ENCODE data around the gene LIN7C.
A peak's percentile ranks its signal among the peaks of the same experiment; 100 is the strongest.

The LIN7C gene

GRCh38 chr11:27467181-27467913 lies 39.2 kb downstream of the LIN7C start:
- DNase-seq = no peak
- H3K9me3 Mint-ChIP-seq = no peaks in the 10 kb centered on the region
- peaks cover 19% of the 10 kb centered on the region for H3K36me3 Mint-ChIP-seq (ENCODE audit: low read depth)
- peak overlapping the region; percentile 46 for H3K4me3 Mint-ChIP-seq
- no peaks in the 10 kb centered on the region for H3K27me3 Mint-ChIP-seq (ENCODE audit: low read depth, poor library complexity)
- peaks cover 79% of the 10 kb centered on the region for H3K4me1 Mint-ChIP-seq
- no peak for TF ChIP-seq CTCF (IDR thresholded peaks at IDR 0.05)
- peak overlapping the region; percentile 82 for H3K27ac Mint-ChIP-seq

DNA sequence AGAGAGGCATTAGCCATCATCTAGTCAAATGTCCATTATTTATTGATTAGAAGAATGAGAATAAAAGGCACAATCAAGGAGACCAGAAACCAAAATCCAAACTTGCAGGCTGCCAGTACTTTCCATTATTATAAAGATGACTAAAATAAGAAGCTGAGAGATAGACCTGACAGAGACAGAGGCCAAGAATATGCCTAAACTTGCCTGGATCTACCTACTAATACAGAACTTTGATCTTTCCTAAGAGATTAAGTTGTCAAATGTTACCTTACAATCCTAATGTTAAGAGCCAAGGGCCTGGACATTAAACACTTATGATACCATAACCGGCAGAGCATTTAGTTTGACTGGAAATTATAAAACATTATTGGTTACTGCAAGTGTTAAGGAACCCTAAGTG lies 40.2 kb downstream of the LIN7C start:
- Mint-ChIP-seq H3K9me3 (no peaks in the 10 kb centered on the region), H3K4me1 (peaks cover 88% of the 10 kb centered on the region), H3K4me3 (no peak overlapping the region), H3K36me3 (ENCODE audit: low read depth) (peaks cover 21% of the 10 kb centered on the region), H3K27ac (peak overlapping the region; percentile 50), H3K27me3 (ENCODE audit: low read depth, poor library complexity) (no peaks in the 10 kb centered on the region)
- no peak for TF ChIP-seq CTCF (IDR thresholded peaks at IDR 0.05)
- no peak for DNase-seq

DNA sequence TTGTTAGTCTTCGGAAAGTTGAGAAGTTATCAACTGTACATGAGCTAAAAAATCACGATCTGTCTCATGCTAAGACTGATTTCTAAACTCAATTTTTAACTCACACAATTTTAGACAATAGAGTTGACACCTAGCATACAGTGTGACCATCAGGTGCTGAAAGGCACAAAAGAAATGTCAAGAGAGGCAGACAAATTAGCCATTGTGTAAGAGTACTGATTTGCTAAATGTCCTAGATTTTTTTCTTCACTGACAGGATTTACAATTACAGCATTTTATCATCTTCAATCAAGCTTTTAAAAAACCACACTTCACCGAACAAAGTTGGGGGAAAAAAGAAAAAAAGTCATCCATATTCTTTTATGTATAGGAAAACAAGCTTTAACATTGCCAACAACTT lies 40.9 kb downstream of the LIN7C start:
- H3K27me3 Mint-ChIP-seq (ENCODE audit: low read depth, poor library complexity) = no peaks in the 10 kb centered on the region
- no peak for TF ChIP-seq CTCF (IDR thresholded peaks at IDR 0.05)
- peaks cover 21% of the 10 kb centered on the region for H3K36me3 Mint-ChIP-seq (ENCODE audit: low read depth)
- no peaks in the 10 kb centered on the region for H3K9me3 Mint-ChIP-seq
- peak overlapping the region; percentile 35 for H3K4me3 Mint-ChIP-seq
- no peak for DNase-seq
- H3K4me1 Mint-ChIP-seq = peaks cover 88% of the 10 kb centered on the region
- H3K27ac Mint-ChIP-seq = peak overlapping the region; percentile 96

GRCh38 chr11:27464909-27465308 lies 41.7 kb downstream of the LIN7C start:
- Mint-ChIP-seq H3K4me1 (peaks cover 88% of the 10 kb centered on the region), H3K9me3 (no peaks in the 10 kb centered on the region), H3K27ac (peak overlapping the region; percentile 96), H3K4me3 (no peak overlapping the region), H3K36me3 (ENCODE audit: low read depth) (peaks cover 21% of the 10 kb centered on the region), H3K27me3 (ENCODE audit: low read depth, poor library complexity) (no peaks in the 10 kb centered on the region)
- DNase-seq = no peak
- TF ChIP-seq CTCF (IDR thresholded peaks at IDR 0.05) = no peak

DNA sequence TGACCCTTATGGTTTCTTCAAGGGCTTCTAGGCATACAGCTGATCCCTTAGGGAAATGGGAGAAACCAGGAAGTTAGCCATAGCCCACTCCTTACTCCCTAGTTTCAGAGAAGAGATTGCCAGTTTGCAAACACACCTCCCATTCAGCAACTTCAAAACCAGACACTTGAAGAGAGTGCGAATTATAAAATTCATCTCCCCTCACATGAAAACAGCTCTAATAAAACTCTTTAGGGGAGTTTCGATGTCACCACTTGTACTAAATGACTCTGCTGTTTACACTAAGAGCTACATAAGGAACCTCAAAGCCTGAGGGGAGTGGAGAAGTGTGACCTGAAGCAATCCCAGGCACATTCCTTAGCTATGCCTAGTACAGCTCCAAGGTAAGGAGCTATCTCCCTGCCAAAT lies 42.3 kb downstream of the LIN7C start:
- Mint-ChIP-seq H3K9me3 (no peaks in the 10 kb centered on the region), H3K36me3 (ENCODE audit: low read depth) (peaks cover 21% of the 10 kb centered on the region), H3K27me3 (ENCODE audit: low read depth, poor library complexity) (no peaks in the 10 kb centered on the region), H3K4me1 (peaks cover 88% of the 10 kb centered on the region), H3K27ac (peak overlapping the region; percentile 86), H3K4me3 (no peak overlapping the region)
- no peak for DNase-seq
- no peak for TF ChIP-seq CTCF (IDR thresholded peaks at IDR 0.05)

DNA sequence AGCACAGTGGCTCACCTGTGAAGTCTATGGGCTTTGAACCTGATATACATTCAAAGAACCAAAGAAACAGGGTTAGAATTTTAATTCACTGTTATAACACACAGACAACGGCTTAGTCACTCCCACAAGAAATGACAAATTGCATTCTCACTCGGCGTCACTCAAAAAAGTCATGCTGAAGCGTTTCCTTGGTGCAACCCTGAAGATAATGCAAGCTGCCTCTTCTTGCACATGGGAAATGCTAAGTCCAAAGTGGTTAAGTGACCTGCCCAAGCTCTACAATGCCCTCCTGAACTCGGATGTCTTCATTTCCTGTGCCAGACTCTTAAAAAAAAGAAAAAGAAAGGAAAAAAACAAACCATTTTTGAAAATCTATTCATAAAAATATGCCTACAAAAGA lies 44.0 kb downstream of the LIN7C start:
- H3K27ac Mint-ChIP-seq = no peak overlapping the region

More for the DNA sequence above, 44.0 kb downstream of the LIN7C start:
- Mint-ChIP-seq H3K4me1 (peaks cover 88% of the 10 kb centered on the region), H3K27me3 (ENCODE audit: low read depth, poor library complexity) (no peaks in the 10 kb centered on the region), H3K9me3 (no peaks in the 10 kb centered on the region), H3K36me3 (ENCODE audit: low read depth) (peaks cover 25% of the 10 kb centered on the region), H3K4me3 (no peak overlapping the region)
- no peak for DNase-seq
- no peak for TF ChIP-seq CTCF (IDR thresholded peaks at IDR 0.05)
